Natural killer cell (primary cell): Measurements from ENCODE around the gene CNR1. TPM values are rescaled to one million over a fixed set of nuclear protein-coding genes. Genes with fewer than 3 reads are reported as not detected.

Experiments
- ATAC-seq, 3 donors: fragments of 150-1000 bp in 2 of 3; fragments of 200-7000 bp in 1 of 3; cut with Tn5 transposase; 1 replicate in 1 of 3; 2 replicates in 2 of 3; pipeline ENCODE4 v1.10.0; 2021; ENCODE audit warnings: mild to moderate bottlenecking in 2 of 3, moderate library complexity in 2 of 3
- DNase-seq, 2 donors: peaks; one replicate each; pipeline versions ENCODE4 v3.0.0 to v3.0.0-alpha.2; 2013 to 2021; ENCODE audit warnings: mixed read lengths in 1 of 2
- H3K27ac ChIP-seq: one replicate; pipeline ENCODE4 v1.5.1; 2013; ENCODE audit warnings: mild to moderate bottlenecking, low read length
- H3K27me3 ChIP-seq: one replicate; pipeline ENCODE4 v1.6.1; 2013; ENCODE audit warnings: low read length; ENCODE audit not compliant: control insufficient read depth, insufficient read depth
- H3K36me3 ChIP-seq: one replicate; pipeline ENCODE4 v1.6.1; 2013; ENCODE audit warnings: low read length; ENCODE audit not compliant: control insufficient read depth, insufficient read depth
- H3K4me1 ChIP-seq: one replicate; pipeline ENCODE4 v1.6.1; 2013; ENCODE audit warnings: low read length; ENCODE audit not compliant: control insufficient read depth, insufficient read depth
- H3K4me3 ChIP-seq: one replicate; pipeline ENCODE4 v1.5.1; 2013; ENCODE audit warnings: low read length
- H3K9me3 ChIP-seq: one replicate; pipeline ENCODE4 v1.6.1; 2013; ENCODE audit warnings: low read length; ENCODE audit not compliant: control insufficient read depth, insufficient read depth
- H3K27ac Mint-ChIP-seq, 2 donors: one replicate each; pipeline ENCODE4 v1.8.0; 2022; ENCODE audit warnings: mild to moderate bottlenecking in 2 of 2, mixed read lengths in 2 of 2, moderate library complexity in 1 of 2
- H3K27me3 Mint-ChIP-seq, 2 donors: one replicate each; pipeline ENCODE4 v1.8.0; 2022; ENCODE audit warnings: low read depth in 2 of 2, mixed read lengths in 2 of 2
- H3K36me3 Mint-ChIP-seq: one replicate; pipeline ENCODE4 v1.8.0; 2022; ENCODE audit warnings: mixed read lengths
- H3K4me1 Mint-ChIP-seq, 2 donors: one replicate each; pipeline ENCODE4 v1.8.0; 2022; ENCODE audit warnings: mixed read lengths in 2 of 2
- H3K4me3 Mint-ChIP-seq: one replicate; pipeline ENCODE4 v1.8.0; 2022; ENCODE audit warnings: mild to moderate bottlenecking, moderate library complexity, mixed read lengths
- H3K9me3 Mint-ChIP-seq, 2 donors: one replicate each; pipeline ENCODE4 v1.8.0; 2022; ENCODE audit warnings: mixed read lengths in 2 of 2
- CTCF ChIP-seq: fragments of 200-600 bp; IDR thresholded peaks from one replicate; pipeline ENCODE4 v1.8.0; 2022; ENCODE audit warnings: antibody characterized with exemption
- WGBS: methylation state at CpG from one replicate; pipeline ENCODE4 v1.1.7; 2013; ENCODE audit warnings: missing lambda C conversion rate; ENCODE audit not compliant: insufficient coverage; 5-methylcytosine and 5-hydroxymethylcytosine counted together
- intact Hi-C: fragments of 100-400 bp; cut with micrococcal nuclease; formaldehyde crosslinking; loops from one replicate; pipeline ENCODE4 v1.14.2; 2022
- total RNA-seq, 4 donors: library from RNA; stranded (reverse); fragments of 120-200 nt in 1 of 4; gene quantifications; one replicate each; pipeline versions ENCODE4 v1.2.3 to v1.2.4, GENCODE V29; 2013 to 2022

The CNR1 gene
- total RNA-seq, 3 donors from 2014 or later (not counting 1 experiment from before 2014, with no cell fraction given): not detected

GRCh38 chr6:88184921-88185320 lies 18.8 kb upstream of the CNR1 start:
- Mint-ChIP-seq H3K36me3 (no peaks in the 10 kb centered on the region), H3K4me1 (no peaks in the 10 kb centered on the region), H3K27me3 (peaks cover 3 to 13% of the 10 kb centered on the region in 2 donors), H3K27ac (no peak overlapping the region), H3K9me3 (peaks cover 0 to 2% of the 10 kb centered on the region in 2 donors), H3K4me3 (no peak overlapping the region)
- intact Hi-C loops: no loop called here
- H3K4me3 ChIP-seq: no peak overlapping the region
- 94% methylated on average over 4 of the region's 4 CpGs for WGBS
- no peaks in the 10 kb centered on the region for H3K27me3 ChIP-seq
- no peak for TF ChIP-seq CTCF
- no peaks in the 10 kb centered on the region for H3K9me3 ChIP-seq
- no peaks in the 10 kb centered on the region for H3K36me3 ChIP-seq
- H3K4me1 ChIP-seq: no peaks in the 10 kb centered on the region
- no peak for ATAC-seq
- no peak for DNase-seq
- H3K27ac ChIP-seq: no peak overlapping the region

- Mint-ChIP-seq H3K27ac (no peak overlapping the region), H3K4me1 (no peaks in the 10 kb centered on the region), H3K9me3 (peaks cover 0 to 2% of the 10 kb centered on the region in 2 donors), H3K36me3 (no peaks in the 10 kb centered on the region), H3K27me3 (peaks cover 6 to 13% of the 10 kb centered on the region in 2 donors), H3K4me3 (no peak overlapping the region)
- Histone ChIP-seq H3K4me3 (no peak overlapping the region), H3K9me3 (no peaks in the 10 kb centered on the region), H3K4me1 (no peaks in the 10 kb centered on the region), H3K27me3 (no peaks in the 10 kb centered on the region), H3K27ac (no peak overlapping the region), H3K36me3 (no peaks in the 10 kb centered on the region)
- no peak for DNase-seq
- intact Hi-C loops: no loop called here
- WGBS: 79% methylated on average over 2 of the region's 2 CpGs
- no peak for TF ChIP-seq CTCF
- no peak for ATAC-seq
Observed at GRCh38 chr6:88183471-88183870, 17.3 kb upstream of the CNR1 start.

GRCh38 chr6:88179692-88180091 lies 13.5 kb upstream of the CNR1 start:
- Mint-ChIP-seq H3K4me3 (no peak overlapping the region), H3K36me3 (no peaks in the 10 kb centered on the region), H3K27me3 (peaks cover 6 to 11% of the 10 kb centered on the region in 2 donors), H3K27ac (no peak overlapping the region), H3K9me3 (peaks cover 0 to 4% of the 10 kb centered on the region in 2 donors), H3K4me1 (no peaks in the 10 kb centered on the region)
- WGBS: 22% methylated on average over 1 of the region's 1 CpG
- DNase-seq (no peak), ATAC-seq (no peak)
- H3K4me3 ChIP-seq: no peak overlapping the region
- H3K27ac ChIP-seq: no peak overlapping the region
- intact Hi-C loops: no loop called here
- no peaks in the 10 kb centered on the region for H3K9me3 ChIP-seq
- H3K4me1 ChIP-seq: no peaks in the 10 kb centered on the region
- TF ChIP-seq CTCF: no peak
- no peaks in the 10 kb centered on the region for H3K36me3 ChIP-seq
- no peaks in the 10 kb centered on the region for H3K27me3 ChIP-seq

- no peaks in the 10 kb centered on the region for H3K9me3 ChIP-seq
- H3K27ac ChIP-seq: no peak overlapping the region
- no peaks in the 10 kb centered on the region for H3K4me1 Mint-ChIP-seq
- no peak for DNase-seq
- no peaks in the 10 kb centered on the region for H3K36me3 Mint-ChIP-seq
- H3K27me3 Mint-ChIP-seq: peaks cover 6 to 8% of the 10 kb centered on the region in 2 donors
- H3K27me3 ChIP-seq: no peaks in the 10 kb centered on the region
- no peak for ATAC-seq
- H3K9me3 Mint-ChIP-seq: peaks cover 0 to 4% of the 10 kb centered on the region in 2 donors
- H3K4me1 ChIP-seq: no peaks in the 10 kb centered on the region
- intact Hi-C loops: no loop called here
- H3K4me3 ChIP-seq: no peak overlapping the region
- 41% methylated on average over 3 of the region's 3 CpGs for WGBS
- H3K36me3 ChIP-seq: no peaks in the 10 kb centered on the region
- no peak for TF ChIP-seq CTCF
- H3K4me3 Mint-ChIP-seq: no peak overlapping the region
- no peak overlapping the region for H3K27ac Mint-ChIP-seq
Observed at GRCh38 chr6:88177961-88178464, 11.9 kb upstream of the CNR1 start.
